GM19328 (cell line): ENCODE results near the gene NOTCH4.
"Not testable (repeated sequence)": the region's sequence is repeated elsewhere in the genome, so short reads cannot be mapped to it uniquely, and the experiment has no call there.

ENCODE experiments used
- ATAC-seq: cut with Tn5 transposase; IDR thresholded peaks from one replicate; pipeline ENCODE4 v1.9.1; 2021; ENCODE audit warnings: mild to moderate bottlenecking, moderate library complexity; ENCODE audit not compliant: unreplicated experiment

The NOTCH4 gene

GRCh38 chr6:32220021-32220420 lies 3.8 kb downstream of the NOTCH4 start:
- ATAC-seq, result no peak

DNA sequence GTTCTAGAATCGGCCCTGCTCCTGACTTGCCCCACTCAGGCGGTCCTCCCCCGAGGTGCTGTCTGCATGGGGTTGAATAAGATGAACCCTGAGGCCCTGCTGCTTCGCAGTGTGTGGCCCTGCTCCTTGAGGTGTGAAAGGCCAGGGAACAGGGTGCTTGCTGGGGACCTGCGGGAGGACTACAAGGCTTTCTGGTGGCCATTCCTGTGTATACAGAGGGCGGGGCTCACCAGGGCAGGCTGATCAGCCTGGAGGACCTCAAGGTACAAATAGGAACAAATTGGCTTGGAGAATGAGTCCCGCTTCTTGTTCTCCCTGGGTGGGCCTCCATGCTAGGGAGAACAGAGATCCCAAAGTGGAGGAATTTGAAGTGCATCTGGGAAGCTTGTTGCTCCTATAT lies 5.7 kb downstream of the NOTCH4 start:
- no peak for ATAC-seq

GRCh38 chr6:32216998-32217397 lies 6.9 kb downstream of the NOTCH4 start:
- no peak for ATAC-seq

DNA sequence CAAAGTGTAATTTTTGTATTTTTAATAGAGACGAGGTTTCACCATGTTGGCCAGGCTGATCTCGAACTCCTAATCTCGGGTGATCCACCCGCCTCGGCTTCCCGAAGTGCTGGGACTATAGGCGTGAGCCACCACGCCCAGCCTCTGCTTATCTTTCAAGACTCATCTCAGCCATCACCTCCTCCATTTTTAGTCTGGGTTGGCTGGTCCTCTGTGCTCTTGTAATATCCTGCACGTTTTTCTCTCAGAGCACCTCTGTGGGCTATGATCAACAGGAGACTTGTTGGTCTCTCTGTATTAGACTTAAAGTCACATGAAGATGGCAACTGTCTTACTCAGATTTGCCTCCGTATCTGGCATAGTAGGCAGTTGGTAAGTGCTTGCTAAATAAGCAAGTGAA lies 7.6 kb downstream of the NOTCH4 start:
- no peak for ATAC-seq

DNA sequence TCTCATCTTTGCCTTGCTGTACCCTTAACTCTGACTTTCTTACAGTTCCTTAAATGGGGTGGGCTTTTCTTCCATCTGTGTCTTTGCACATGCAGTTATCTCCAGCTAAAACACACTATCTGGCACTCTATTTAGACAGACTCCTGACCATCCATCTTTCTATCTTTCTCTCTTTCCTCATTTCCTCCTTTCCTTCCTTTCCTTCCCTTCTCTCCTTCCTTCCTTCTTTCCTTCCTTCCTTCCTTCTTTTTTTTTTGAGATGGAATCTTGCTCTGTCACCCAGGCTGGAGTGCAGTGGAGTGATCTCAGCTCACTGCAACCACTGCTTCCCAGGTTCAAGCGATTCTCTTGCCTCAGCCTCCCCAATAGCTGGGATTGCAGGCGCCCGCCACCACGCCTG lies 8.2 kb downstream of the NOTCH4 start:
- ATAC-seq, result no peak

DNA sequence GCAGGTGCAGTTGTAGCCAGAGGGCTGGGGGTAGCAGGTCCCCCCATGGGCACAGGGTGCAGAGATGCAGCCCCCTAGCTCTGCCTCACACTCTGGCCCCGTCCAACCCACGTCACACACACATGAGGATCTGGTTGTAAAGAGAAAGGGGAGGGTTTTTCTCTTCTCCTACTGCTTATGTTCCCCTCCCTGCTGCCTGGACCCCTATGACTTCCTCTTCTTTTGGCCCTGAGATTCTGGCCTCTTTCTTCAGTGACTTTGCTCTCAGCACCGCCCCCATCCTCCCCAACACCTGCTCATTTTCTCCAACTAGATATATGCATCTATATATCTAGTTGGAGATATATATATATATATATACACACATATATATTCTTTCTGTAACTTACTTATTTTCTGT lies 9.7 kb downstream of the NOTCH4 start:
- ATAC-seq, result no peak

DNA sequence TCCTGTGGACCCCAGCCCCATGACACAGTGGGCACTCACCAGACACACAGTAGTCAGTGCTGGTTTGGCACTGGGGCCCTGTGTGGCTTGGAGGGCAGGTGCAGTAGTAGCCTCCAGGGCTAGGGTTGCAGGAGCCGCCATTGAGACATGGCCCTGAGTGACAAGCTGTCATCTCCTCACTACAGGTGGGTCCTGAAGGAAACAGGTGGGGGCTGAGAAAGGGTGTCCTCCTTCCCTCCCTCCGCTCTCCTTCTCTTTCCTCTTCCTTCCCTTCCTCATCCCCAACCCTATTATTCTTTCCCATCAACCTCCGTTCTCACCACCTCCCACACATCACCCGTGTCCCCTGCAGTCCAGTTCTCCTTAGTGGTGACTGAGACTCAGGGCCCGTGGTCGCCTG lies 10.2 kb downstream of the NOTCH4 start:
- no peak for ATAC-seq

GRCh38 chr6:32212076-32212760 lies 11.6 kb downstream of the NOTCH4 start:
- ATAC-seq, result no peak

DNA sequence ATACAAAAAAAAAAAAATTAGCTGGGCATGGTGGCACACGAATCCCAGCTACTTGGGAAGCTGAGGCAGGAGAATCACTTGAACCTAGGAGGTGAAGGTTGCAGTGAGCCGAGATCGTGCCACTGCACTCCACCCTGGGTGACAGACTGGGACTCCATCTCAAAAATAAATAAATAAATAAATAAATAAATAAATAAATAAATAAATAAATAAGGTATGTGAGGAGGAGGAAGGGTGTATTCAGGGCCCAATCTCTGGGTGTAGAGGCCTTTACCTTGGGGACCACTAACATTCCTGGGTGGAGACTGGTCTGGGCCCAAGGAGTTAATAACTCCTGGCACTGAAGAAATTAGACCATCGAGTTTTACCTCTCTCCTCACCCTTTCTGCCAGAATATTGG lies 12.4 kb downstream of the NOTCH4 start:
- not testable (repeated sequence) for ATAC-seq

GRCh38 chr6:32210191-32210601 lies 13.7 kb downstream of the NOTCH4 start:
- no peak for ATAC-seq

- no peak for ATAC-seq
These were observed 14.9 kb downstream of the NOTCH4 start for GRCh38 chr6:32208996-32209395.

GRCh38 chr6:32204268-32204715 lies 19.6 kb downstream of the NOTCH4 start:
- no peak for ATAC-seq

- ATAC-seq, result no peak
These were observed 20.2 kb downstream of the NOTCH4 start for GRCh38 chr6:32203426-32204267.

GRCh38 chr6:32202186-32202585 lies 21.7 kb downstream of the NOTCH4 start:
- ATAC-seq, result no peak

DNA sequence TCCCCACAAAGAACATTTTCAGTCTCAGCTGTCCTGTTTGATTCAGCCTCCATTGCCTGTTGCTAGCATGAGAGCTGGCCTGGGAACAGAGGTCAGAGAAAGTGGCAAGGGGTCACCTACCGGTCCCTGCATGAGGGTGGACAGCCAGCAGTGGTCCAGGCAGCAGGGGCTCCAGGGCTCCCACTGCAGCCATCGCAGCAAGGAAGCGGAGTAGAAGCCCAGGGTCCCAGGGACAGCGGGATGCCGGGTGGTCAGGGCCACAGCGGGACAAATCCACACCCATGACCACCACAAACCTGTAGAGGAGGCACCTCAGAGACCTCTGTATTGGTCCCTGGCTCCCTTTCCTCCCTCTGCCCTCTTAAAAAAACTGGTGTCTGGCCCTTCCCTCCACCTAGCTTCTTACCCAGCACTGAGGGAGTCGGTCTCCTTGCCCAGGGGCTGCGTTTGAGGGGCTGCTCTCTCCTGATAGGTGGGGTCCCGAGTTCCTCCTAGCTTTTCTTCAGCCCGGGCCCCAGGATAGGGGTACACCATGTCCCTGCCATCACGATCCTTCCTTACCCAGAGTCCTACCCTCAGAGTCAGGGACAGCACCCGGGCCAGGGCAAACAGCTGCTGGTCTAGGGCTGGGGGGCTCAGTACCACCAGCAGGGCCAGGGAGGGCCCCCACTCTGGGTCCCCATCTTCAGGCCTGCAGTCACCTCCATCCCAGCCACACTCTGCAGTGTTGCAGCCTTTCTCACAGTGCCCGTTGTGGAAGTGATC lies 23.0 kb downstream of the NOTCH4 start:
- no peak for ATAC-seq

- ATAC-seq, result no peak
These were observed 25.0 kb downstream of the NOTCH4 start for GRCh38 chr6:32198866-32199265.

DNA sequence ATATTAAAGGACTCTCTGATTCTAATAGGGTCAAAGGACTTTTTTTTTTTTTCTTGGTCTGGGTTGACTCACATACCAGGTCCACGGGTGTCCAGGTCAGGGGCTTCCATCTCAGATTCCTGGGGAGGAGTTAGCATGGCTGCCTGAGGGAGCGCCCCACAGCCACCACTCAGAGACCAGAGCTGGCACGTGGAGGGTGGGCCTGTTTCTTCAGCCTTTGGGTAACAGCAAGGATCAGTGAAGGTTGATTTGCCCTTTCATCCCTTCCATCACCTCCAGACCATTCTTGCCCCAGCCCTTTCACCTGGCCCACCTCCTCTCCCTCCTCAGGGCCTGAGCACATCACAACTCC lies 25.5 kb downstream of the NOTCH4 start:
- ATAC-seq, result no peak

GRCh38 chr6:32196682-32197616 lies 26.9 kb downstream of the NOTCH4 start:
- ATAC-seq, result no peak

DNA sequence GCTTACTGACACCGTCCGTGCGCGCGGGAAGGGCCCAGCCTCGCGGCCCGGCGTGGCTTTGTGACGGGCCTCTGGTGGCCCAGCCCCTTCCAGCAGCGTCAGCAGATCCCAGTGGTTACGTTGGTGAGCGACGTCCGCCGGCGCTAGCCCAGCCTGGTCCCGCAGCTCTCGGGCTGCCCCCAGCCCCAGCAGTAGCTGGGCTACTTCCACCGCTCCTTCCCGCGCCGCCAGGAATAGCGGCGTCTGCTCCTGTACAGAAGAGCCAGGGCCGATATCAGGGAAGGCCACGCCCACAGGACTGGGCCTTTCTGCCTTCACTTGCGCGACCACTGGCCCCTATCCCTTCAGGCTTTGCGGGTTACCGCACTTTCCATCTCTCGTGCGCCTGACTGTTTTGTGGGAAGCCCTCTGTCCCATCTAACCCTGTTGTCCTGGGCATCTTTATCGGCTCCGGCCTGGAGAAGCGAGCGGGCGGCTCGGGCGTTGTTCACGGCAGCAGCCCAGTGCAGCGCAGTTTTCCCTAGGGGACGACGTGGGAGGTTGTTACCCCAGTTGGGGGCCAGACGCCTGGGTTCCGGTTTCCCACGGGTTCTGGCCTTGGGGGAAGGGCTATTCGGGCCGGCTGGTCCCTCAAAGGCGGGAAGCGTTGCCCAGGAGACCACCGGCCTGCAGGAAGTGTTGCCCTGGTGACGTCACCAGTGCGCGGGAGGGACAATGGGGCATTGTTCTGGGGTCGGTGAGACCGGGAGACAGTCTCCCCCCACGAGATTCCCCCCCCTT lies 27.8 kb downstream of the NOTCH4 start:
- peak; percentile 79 for ATAC-seq

DNA sequence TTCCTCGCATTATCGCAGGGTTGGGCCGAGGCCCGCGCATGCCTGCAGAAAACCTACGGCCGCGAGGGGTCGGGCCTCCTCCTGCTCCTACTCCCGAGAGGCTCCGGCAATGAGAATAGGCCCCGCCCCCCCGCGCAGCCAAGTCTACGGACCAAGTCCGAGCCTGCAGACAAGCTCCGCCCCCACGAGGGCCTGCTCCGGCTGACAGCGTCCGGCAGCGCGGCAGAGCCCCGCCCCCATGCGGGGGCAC lies 28.3 kb downstream of the NOTCH4 start:
- ATAC-seq, result peak; percentile 76
